Spinal cord (tissue), 10 donors: ENCODE results near the gene NTRK3. TPM values are rescaled to one million over a fixed set of nuclear protein-coding genes. Genes with fewer than 3 reads are reported as not detected.
A peak's percentile ranks its signal among the peaks of the same experiment; 100 is the strongest.

Source experiments
- DNase-seq, 6 donors: peaks; one replicate each; pipeline versions ENCODE4 v3.0.0 to v3.0.0-alpha.2; 2013 to 2015; ENCODE audit warnings: low spot score in 6 of 6, low read depth in 4 of 6
- H3K27ac ChIP-seq: one replicate; pipeline ENCODE4 v1.5.1; 2013; ENCODE audit warnings: low read depth, low read length, control low read depth
- H3K27me3 ChIP-seq: one replicate; pipeline ENCODE4 v1.6.1; 2013; ENCODE audit warnings: low read length; ENCODE audit not compliant: control insufficient read depth, insufficient read depth
- H3K36me3 ChIP-seq: one replicate; pipeline ENCODE4 v1.6.1; 2013; ENCODE audit warnings: low read length; ENCODE audit not compliant: control insufficient read depth, insufficient read depth
- H3K4me1 ChIP-seq: one replicate; pipeline ENCODE4 v1.6.1; 2013; ENCODE audit warnings: low read length; ENCODE audit not compliant: control insufficient read depth, insufficient read depth
- H3K4me3 ChIP-seq: one replicate; pipeline ENCODE4 v1.5.1; 2013; ENCODE audit warnings: low read depth, low read length, control low read depth
- H3K9me3 ChIP-seq: one replicate; pipeline ENCODE4 v1.6.1; 2013; ENCODE audit warnings: low read length; ENCODE audit not compliant: control insufficient read depth, insufficient read depth
- WGBS: methylation state at CpG from one replicate; pipeline ENCODE4 v1.1.5; 2013; ENCODE audit warnings: missing lambda C conversion rate; ENCODE audit not compliant: insufficient coverage; 5-methylcytosine and 5-hydroxymethylcytosine counted together
- polyA plus RNA-seq, 2 donors: library from polyadenylated mRNA; unstranded; fragments of 120-200 nt; gene quantifications; one replicate each; pipeline ENCODE4 v1.2.1, GENCODE V29; 2013; ENCODE audit not compliant: insufficient read length in 2 of 2
- total RNA-seq, 2 donors: library from RNA; depleted of rRNA in 1 of 2; stranded (reverse); fragments of 120-200 nt in 1 of 2; fragments of >200 nt in 1 of 2; gene quantifications; one replicate each; pipeline versions ENCODE4 v1.2.3 to v1.2.4, GENCODE V29; 2013 to 2014
- donor health status: healthy.

Gene NTRK3
- total and polyA plus RNA-seq, 4 donors: 49.5 to 68.1 (median 60.9) TPM

DNA sequence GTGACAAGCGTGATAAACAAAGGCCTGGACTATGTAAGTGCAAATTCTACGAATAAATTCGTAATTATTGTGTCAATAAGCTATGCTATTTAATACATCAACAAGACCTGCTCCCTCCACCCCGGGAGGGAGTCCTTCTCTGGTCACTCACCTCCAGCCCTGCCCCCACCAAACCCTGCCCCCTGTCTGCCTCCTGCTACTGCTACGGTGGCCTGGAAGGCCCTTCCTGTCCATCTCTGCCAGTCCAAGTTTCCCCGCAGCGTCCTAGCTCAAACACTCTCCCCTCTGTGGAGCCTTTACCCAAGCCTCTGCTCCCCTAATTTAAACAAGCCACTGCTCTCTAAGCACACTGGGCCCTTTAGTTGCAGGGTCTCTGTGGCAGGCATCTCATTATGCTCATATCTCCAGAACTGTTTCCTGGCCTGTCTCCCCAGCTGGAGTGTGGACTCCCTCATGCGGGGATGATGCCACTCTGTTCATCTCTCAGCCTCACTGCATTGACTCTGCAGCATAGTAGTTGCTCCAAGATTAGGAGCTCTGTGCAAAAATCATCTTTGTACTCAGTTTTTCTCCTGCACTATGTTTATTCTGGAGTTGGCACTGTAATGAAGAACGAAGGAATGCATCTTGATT is 241.2 kb downstream of the NTRK3 start:
- Histone ChIP-seq H3K27ac (no peak overlapping the region), H3K27me3 (no peaks in the 10 kb centered on the region), H3K9me3 (no peaks in the 10 kb centered on the region), H3K36me3 (no peaks in the 10 kb centered on the region), H3K4me3 (no peak overlapping the region), H3K4me1 (peaks cover 8% of the 10 kb centered on the region)
- WGBS: 78% methylated on average over 6 of the region's 9 CpGs
- peak in 2 of 6 donors; percentile 64 to 66 for DNase-seq

- Histone ChIP-seq H3K4me3 (no peak overlapping the region), H3K36me3 (no peaks in the 10 kb centered on the region), H3K27ac (no peak overlapping the region), H3K27me3 (no peaks in the 10 kb centered on the region), H3K9me3 (no peaks in the 10 kb centered on the region), H3K4me1 (peaks cover 8% of the 10 kb centered on the region)
- WGBS: 97% methylated on average over 5 of the region's 9 CpGs
- peak in 2 of 6 donors; percentile 32 to 64 for DNase-seq
Measured at GRCh38 chr15:88014454-88015160, 241.9 kb downstream of the NTRK3 start.

DNA sequence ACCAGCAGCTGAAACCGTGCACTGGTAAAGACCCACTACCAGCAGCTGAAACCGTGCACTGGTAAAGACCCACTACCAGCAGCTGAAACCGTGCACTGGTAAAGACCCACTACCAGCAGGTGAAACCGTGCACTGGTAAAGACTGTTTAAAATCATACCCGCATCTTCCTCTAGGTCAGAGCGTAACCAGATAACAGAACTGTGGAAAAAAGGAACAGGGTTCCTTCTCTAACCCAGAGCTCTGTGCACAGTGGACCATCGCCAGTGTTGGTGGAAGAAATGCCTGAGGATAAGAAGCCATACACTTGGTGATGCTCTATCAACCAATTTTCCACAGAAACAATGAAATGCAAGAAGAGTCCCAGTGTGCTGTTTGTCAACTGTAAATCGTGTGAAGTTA is 243.4 kb downstream of the NTRK3 start:
- H3K4me3 ChIP-seq: no peak overlapping the region
- H3K27me3 ChIP-seq: no peaks in the 10 kb centered on the region
- no peaks in the 10 kb centered on the region for H3K9me3 ChIP-seq
- WGBS: 89% methylated on average over 3 of the region's 8 CpGs
- peaks cover 8% of the 10 kb centered on the region for H3K4me1 ChIP-seq
- DNase-seq: no peak
- no peaks in the 10 kb centered on the region for H3K36me3 ChIP-seq
- no peak overlapping the region for H3K27ac ChIP-seq

DNA sequence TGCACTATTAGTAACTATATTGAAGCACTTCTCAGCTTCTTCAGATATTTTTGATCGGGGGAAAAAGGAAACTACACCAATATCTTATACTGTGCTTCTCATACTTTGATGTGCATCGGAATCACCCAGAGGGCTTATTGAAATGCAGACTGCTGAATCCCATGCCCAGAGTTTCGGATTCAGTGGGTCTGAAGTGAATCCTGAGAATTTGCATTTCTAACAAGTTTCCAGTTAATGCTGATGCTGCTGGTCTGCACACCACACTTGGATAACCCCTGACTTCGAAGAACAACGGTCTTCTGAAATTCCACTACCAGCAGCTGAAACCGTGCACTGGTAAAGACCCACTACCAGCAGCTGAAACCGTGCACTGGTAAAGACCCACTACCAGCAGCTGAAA is 243.9 kb downstream of the NTRK3 start:
- no peaks in the 10 kb centered on the region for H3K36me3 ChIP-seq
- peaks cover 8% of the 10 kb centered on the region for H3K4me1 ChIP-seq
- DNase-seq: no peak
- H3K9me3 ChIP-seq: no peaks in the 10 kb centered on the region
- H3K27ac ChIP-seq: no peak overlapping the region
- 91% methylated on average over 4 of the region's 7 CpGs for WGBS
- H3K27me3 ChIP-seq: no peaks in the 10 kb centered on the region
- H3K4me3 ChIP-seq: no peak overlapping the region

DNA sequence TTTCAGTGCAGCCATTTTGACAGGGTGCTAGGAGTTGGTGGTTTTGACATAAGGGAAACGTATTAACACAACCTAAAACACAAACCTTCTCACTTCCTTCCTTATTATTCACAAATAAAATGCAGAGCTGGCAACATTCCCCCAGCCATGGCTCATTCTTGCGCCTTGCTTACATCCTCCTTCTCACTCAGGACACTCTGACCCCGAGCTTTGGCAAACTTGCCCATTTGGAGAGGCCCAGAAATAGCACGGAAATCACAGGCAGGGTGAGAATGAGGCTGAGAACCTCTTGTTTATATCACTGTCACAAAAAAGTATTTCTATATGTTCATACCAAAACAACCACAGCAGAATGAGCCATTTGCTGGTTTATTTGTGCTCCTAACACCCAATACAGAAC is 244.3 kb downstream of the NTRK3 start:
- H3K27ac ChIP-seq: no peak overlapping the region
- WGBS: 72% methylated on average over 2 of the region's 4 CpGs
- peaks cover 8% of the 10 kb centered on the region for H3K4me1 ChIP-seq
- no peaks in the 10 kb centered on the region for H3K9me3 ChIP-seq
- no peak for DNase-seq
- H3K27me3 ChIP-seq: no peaks in the 10 kb centered on the region
- no peaks in the 10 kb centered on the region for H3K36me3 ChIP-seq
- H3K4me3 ChIP-seq: no peak overlapping the region

DNA sequence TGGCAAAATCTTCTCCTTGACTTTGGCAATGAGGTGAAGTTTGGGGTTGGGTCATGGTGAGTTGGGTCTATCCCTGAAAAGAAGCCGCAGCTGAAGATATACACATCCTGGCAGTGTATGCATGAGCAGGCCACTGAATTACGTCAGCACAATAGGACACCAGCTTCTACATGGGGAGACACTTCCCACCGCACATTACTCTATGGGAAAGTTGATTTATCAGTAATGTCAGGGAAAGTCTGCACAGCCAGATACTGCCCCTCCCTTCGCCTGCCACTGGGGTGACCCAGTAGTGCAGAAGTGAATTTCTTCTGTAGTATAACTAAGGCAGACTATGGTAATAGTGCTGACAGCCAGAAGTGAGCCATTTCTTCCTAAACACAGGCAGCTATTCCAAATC is 245.0 kb downstream of the NTRK3 start:
- DNase-seq: no peak
- Histone ChIP-seq H3K4me3 (no peak overlapping the region), H3K36me3 (no peaks in the 10 kb centered on the region), H3K27ac (no peak overlapping the region), H3K9me3 (no peaks in the 10 kb centered on the region), H3K27me3 (no peaks in the 10 kb centered on the region), H3K4me1 (peaks cover 8% of the 10 kb centered on the region)
- WGBS: no CpG with 5 or more reads among the region's 4 CpGs

GRCh38 chr15:88006146-88006545 is 250.4 kb downstream of the NTRK3 start:
- H3K4me1 ChIP-seq: peaks cover 2% of the 10 kb centered on the region
- no CpG with 5 or more reads among the region's 3 CpGs for WGBS
- H3K9me3 ChIP-seq: peaks cover 3% of the 10 kb centered on the region
- H3K4me3 ChIP-seq: no peak overlapping the region
- H3K27me3 ChIP-seq: no peaks in the 10 kb centered on the region
- H3K27ac ChIP-seq: no peak overlapping the region
- no peak for DNase-seq
- H3K36me3 ChIP-seq: no peaks in the 10 kb centered on the region

GRCh38 chr15:88004399-88004798 is 252.1 kb downstream of the NTRK3 start:
- no CpG with 5 or more reads among the region's 1 CpG for WGBS
- H3K4me1 ChIP-seq: peaks cover 2% of the 10 kb centered on the region

DNA sequence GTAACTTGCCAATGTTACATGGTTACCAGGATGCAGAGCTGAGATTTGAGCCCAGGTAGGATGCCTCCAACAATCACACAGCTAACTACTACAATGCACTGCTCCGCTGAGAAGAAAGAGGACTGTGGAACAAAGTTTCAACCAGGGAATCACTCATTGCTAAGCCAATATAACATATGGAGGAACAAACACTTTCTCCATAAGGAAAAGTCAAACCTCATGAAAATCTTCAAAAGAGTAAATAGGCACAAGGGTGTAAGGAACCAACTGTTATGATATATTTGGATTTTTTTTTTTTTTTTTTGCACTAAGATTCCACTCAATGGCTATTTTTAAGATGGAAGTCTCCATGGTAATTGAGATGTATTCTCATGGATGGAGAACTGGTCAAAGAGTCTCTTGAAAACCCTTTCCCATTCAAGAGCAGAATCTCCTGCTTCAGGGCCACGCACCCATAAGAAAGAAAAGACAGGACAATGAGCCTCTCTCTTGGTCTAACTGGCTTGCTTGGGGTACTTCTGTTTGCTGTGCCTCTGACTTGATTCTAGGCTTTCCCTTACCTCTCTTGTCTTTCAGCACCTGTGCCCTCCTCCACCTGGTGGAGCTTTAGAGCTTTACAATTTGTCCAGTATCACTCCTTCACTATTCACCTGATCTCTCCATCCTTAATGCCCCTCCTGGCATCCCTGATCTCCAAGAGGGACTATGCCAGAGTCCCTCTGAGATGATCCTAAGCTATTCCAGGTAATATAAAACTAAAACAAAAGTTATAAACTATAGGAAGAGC is 252.8 kb downstream of the NTRK3 start:
- peaks cover 2% of the 10 kb centered on the region for H3K4me1 ChIP-seq
- peaks cover 3% of the 10 kb centered on the region for H3K9me3 ChIP-seq
- no peak overlapping the region for H3K4me3 ChIP-seq
- peak in 1 of 6 donors; percentile 51 for DNase-seq
- 100% methylated on average over 1 of the region's 2 CpGs for WGBS
- H3K36me3 ChIP-seq: no peaks in the 10 kb centered on the region
- H3K27ac ChIP-seq: no peak overlapping the region
- no peaks in the 10 kb centered on the region for H3K27me3 ChIP-seq

More at GRCh38 chr15:88004399-88004798, 252.1 kb downstream of the NTRK3 start:
- Histone ChIP-seq H3K36me3 (no peaks in the 10 kb centered on the region), H3K27me3 (no peaks in the 10 kb centered on the region), H3K4me3 (no peak overlapping the region), H3K27ac (no peak overlapping the region), H3K9me3 (peaks cover 3% of the 10 kb centered on the region)
- no peak for DNase-seq
